ENCODE data around the gene GABPB2. TPM values are rescaled to one million over a fixed set of nuclear protein-coding genes. Genes with fewer than 3 reads are reported as not detected.

The GABPB2 gene
- total and polyA plus RNA-seq, 2 of the 13 experiments (the other 11 are each of a cell fraction or from before 2014, with no cell fraction given): 0.09 TPM; not detected in 1

DNA sequence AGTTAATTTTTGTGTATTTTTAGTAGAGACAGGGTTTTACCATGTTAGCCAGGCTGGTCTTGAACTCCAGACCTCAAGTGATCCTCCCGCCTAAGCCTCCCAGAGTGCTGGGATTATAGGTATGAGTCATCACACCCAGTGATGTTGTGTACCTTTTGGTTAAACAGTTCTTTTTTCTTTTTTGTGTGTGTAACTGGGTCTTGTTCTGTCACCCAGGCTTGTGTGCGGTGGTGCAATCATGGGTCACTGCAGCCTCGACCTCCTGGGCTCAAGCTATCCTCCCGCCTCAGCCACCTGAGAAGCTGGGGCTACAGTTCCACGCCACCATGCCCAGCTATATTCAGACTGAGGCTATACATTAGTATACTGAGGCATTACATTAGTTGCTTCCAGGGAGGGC is 37.8 kb downstream of the GABPB2 start (continued):
- TF ChIP-seq, protein P1, sequence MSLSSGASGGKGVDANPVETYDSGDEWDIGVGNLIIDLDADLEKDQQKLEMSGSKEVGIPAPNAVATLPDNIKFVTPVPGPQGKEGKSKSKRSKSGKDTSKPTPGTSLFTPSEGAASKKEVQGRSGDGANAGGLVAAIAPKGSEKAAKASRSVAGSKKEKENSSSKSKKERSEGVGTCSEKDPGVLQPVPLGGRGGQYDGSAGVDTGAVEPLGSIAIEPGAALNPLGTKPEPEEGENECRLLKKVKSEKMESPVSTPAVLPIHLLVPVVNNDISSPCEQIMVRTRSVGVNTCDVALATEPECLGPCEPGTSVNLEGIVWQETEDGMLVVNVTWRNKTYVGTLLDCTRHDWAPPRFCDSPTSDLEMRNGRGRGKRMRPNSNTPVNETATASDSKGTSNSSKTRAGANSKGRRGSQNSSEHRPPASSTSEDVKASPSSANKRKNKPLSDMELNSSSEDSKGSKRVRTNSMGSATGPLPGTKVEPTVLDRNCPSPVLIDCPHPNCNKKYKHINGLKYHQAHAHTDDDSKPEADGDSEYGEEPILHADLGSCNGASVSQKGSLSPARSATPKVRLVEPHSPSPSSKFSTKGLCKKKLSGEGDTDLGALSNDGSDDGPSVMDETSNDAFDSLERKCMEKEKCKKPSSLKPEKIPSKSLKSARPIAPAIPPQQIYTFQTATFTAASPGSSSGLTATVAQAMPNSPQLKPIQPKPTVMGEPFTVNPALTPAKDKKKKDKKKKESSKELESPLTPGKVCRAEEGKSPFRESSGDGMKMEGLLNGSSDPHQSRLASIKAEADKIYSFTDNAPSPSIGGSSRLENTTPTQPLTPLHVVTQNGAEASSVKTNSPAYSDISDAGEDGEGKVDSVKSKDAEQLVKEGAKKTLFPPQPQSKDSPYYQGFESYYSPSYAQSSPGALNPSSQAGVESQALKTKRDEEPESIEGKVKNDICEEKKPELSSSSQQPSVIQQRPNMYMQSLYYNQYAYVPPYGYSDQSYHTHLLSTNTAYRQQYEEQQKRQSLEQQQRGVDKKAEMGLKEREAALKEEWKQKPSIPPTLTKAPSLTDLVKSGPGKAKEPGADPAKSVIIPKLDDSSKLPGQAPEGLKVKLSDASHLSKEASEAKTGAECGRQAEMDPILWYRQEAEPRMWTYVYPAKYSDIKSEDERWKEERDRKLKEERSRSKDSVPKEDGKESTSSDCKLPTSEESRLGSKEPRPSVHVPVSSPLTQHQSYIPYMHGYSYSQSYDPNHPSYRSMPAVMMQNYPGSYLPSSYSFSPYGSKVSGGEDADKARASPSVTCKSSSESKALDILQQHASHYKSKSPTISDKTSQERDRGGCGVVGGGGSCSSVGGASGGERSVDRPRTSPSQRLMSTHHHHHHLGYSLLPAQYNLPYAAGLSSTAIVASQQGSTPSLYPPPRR (CRISPR knock-in tag; IDR thresholded peaks at IDR 0.05; ENCODE audit: borderline replicate concordance): no peak
- TF ChIP-seq ZNF670 (CRISPR knock-in tag; IDR thresholded peaks at IDR 0.05; ENCODE audit: borderline replicate concordance): no peak
- TF ChIP-seq ZNF75D (CRISPR knock-in tag; IDR thresholded peaks at IDR 0.05; ENCODE audit: borderline replicate concordance): no peak
- no peak for TF ChIP-seq ZNF225 (CRISPR knock-in tag; IDR thresholded peaks at IDR 0.05)
- TF ChIP-seq GTF2F1 (IDR thresholded peaks at IDR 0.05; ENCODE audit: low read length): no peak
- TF ChIP-seq TAF15 (IDR thresholded peaks at IDR 0.05; ENCODE audit: low read depth, low read length, poor library complexity, severe bottlenecking): no peak
- TF ChIP-seq U2AF2 (IDR thresholded peaks at IDR 0.05; ENCODE audit: low read depth, low read length): no peak
- no peak for TF ChIP-seq MTA1 (CRISPR knock-in tag; IDR thresholded peaks at IDR 0.05; ENCODE audit: borderline replicate concordance)
- TF ChIP-seq, protein P2, sequence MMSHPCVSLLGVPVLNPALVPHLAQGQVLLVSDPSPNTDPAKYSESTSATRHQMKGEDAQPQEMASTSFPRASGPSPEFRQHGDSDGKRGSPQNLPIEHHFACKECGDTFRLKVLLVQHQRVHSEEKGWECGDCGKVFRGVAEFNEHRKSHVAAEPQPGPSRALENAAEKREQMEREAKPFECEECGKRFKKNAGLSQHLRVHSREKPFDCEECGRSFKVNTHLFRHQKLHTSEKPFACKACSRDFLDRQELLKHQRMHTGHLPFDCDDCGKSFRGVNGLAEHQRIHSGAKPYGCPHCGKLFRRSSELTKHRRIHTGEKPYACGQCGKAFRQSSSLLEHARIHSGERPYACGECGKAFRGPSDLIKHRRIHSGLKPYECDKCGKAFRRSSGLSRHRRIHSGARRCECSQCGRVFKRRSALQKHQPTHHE (CRISPR knock-in tag; IDR thresholded peaks at IDR 0.05; ENCODE audit: borderline replicate concordance): no peak
- TF ChIP-seq PRMT3 (CRISPR knock-in tag; IDR thresholded peaks at IDR 0.05; ENCODE audit: borderline replicate concordance, low read depth): no peak
- 0 out of 2 replicates have a peak, but pooled peaks have one; percentile 40 for TF ChIP-seq HDAC1 (CRISPR knock-in tag; IDR thresholded peaks at IDR 0.05)
- TF ChIP-seq SMAD9 (CRISPR knock-in tag; IDR thresholded peaks at IDR 0.05): no peak
- TF ChIP-seq ZNF562 (CRISPR knock-in tag; IDR thresholded peaks at IDR 0.05; ENCODE audit: borderline replicate concordance): no peak
- peak; percentile 96 for TF ChIP-seq ZMYM2 (CRISPR knock-in tag; IDR thresholded peaks at IDR 0.05)
- TF ChIP-seq ZFP41 (CRISPR knock-in tag; IDR thresholded peaks at IDR 0.05; ENCODE audit: borderline replicate concordance): no peak
- TF ChIP-seq, protein P3, sequence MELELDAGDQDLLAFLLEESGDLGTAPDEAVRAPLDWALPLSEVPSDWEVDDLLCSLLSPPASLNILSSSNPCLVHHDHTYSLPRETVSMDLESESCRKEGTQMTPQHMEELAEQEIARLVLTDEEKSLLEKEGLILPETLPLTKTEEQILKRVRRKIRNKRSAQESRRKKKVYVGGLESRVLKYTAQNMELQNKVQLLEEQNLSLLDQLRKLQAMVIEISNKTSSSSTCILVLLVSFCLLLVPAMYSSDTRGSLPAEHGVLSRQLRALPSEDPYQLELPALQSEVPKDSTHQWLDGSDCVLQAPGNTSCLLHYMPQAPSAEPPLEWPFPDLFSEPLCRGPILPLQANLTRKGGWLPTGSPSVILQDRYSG (CRISPR knock-in tag; IDR thresholded peaks at IDR 0.05): no peak
- no peak for TF ChIP-seq NR1H2 (CRISPR knock-in tag; IDR thresholded peaks at IDR 0.05; ENCODE audit: borderline replicate concordance, low read depth)
- no peak for TF ChIP-seq RAD21 (CRISPR knock-in tag; IDR thresholded peaks at IDR 0.05)
- no peak for TF ChIP-seq POLR2AphosphoS2 (IDR thresholded peaks at IDR 0.05; ENCODE audit: low read depth, low read length)
- TF ChIP-seq KMT2B (CRISPR knock-in tag; IDR thresholded peaks at IDR 0.05): no peak
- TF ChIP-seq CREM (IDR thresholded peaks at IDR 0.05): no peak
- no peak for TF ChIP-seq CREM (CRISPR knock-in tag; IDR thresholded peaks at IDR 0.05)
- TF ChIP-seq BHLHE40 (IDR thresholded peaks at IDR 0.05; ENCODE audit: low read length): no peak
- TF ChIP-seq TP53 (CRISPR knock-in tag; conservative IDR thresholded peaks at IDR 0.05): 0 out of 2 replicates have a peak, but pooled peaks have one; percentile 5
- TF ChIP-seq CREB1 (IDR thresholded peaks at IDR 0.05): peak; percentile 49; the same call in 1 of the 2 replicates
- no peak for TF ChIP-seq CREB1 (CRISPR knock-in tag; IDR thresholded peaks at IDR 0.05)
- no peak for TF ChIP-seq ARNT (IDR thresholded peaks at IDR 0.05)
- TF ChIP-seq ZNF343 (CRISPR knock-in tag; IDR thresholded peaks at IDR 0.05): no peak
